Heart left ventricle (tissue), 13 donors: ENCODE results near the gene HSPA6.
"Not testable (repeated sequence)": the region's sequence is repeated elsewhere in the genome, so short reads cannot be mapped to it uniquely, and the experiment has no call there.

Experiments used
- POLR2A ChIP-seq, 2 donors: fragments of 450-650 bp; IDR thresholded peaks; one replicate each; pipeline ENCODE4 v1.6.1; 2017; ENCODE audit warnings: antibody characterized with exemption in 2 of 2, mild to moderate bottlenecking in 2 of 2, moderate library complexity in 2 of 2
- TF ChIP-seq, protein P1 (sequence below), 12 donors: fragments of 200-600 bp; sonication (generic) in 4 of 12; IDR thresholded peaks; one replicate each; pipeline versions ENCODE4 v1.5.0 to v1.8.0; 2018 to 2022; ENCODE audit warnings: antibody characterized with exemption in 12 of 12, mild to moderate bottlenecking in 5 of 12
- donor health status: ischemic (EF 13 %, LVEDD 7.1; RV severe dilation, severe dysfunction).
- donor health status: DM: no; HTN: yes; CAD: no.
- donor health status: DM: no; HTN: no; CAD: no.
- donor health status: ischemic (EF 25% LVEDD 6.9; RV normal size, moderate dysfunction).
- donor health status: ischemic (EF 25% LVEDD 5.7; RV mildly dilated, moderate dysfunction).
- donor health status: ischemic (EF 35%, LVEDD 5.7; RV mildly dilated, moderate dysfunction).
- donor health status: nonischemic (EF 11% LVEDD 7.7; RV severe dilation, severe dysfunction).
- donor health status: DM: yes; HTN: yes; CAD: no.
- donor health status: PGD.
- donor health status: ischemic (EF 29% LVEDD 5.4; RV normal size, mild dysfunction).
- donor health status: nonischemic (EF 23%, LVEDD 6.1; RV moderate dilation, normal function).

- TF ChIP-seq, protein P1, sequence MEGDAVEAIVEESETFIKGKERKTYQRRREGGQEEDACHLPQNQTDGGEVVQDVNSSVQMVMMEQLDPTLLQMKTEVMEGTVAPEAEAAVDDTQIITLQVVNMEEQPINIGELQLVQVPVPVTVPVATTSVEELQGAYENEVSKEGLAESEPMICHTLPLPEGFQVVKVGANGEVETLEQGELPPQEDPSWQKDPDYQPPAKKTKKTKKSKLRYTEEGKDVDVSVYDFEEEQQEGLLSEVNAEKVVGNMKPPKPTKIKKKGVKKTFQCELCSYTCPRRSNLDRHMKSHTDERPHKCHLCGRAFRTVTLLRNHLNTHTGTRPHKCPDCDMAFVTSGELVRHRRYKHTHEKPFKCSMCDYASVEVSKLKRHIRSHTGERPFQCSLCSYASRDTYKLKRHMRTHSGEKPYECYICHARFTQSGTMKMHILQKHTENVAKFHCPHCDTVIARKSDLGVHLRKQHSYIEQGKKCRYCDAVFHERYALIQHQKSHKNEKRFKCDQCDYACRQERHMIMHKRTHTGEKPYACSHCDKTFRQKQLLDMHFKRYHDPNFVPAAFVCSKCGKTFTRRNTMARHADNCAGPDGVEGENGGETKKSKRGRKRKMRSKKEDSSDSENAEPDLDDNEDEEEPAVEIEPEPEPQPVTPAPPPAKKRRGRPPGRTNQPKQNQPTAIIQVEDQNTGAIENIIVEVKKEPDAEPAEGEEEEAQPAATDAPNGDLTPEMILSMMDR (IDR thresholded peaks at IDR 0.05) = not testable (repeated sequence)
- TF ChIP-seq POLR2A (IDR thresholded peaks at IDR 0.05) = not testable (repeated sequence)
Observed at GRCh38 chr1:161513953-161514352, 10.4 kb upstream of the HSPA6 start.
